Stimulated activated CD8-positive, alpha-beta memory T cell treated with anti-CD3 and anti-CD28 coated beads, Interleukin-12 subunit alpha, Interleukin-12 subunit beta, amount 100 ng/mL, for 24 hours (primary cell): ENCODE results near the gene PYROXD2.

Experiments
- DNase-seq: peaks from one replicate; pipeline ENCODE4 v3.0.0-alpha.2; 2020; ENCODE audit errors: extremely low read depth

PYROXD2 gene

GRCh38 chr10:98414932-98415730, at the start of gene PYROXD2:
Gene PYROXD2 (minus strand): TSS chr10:98415182. CDS start chr10:98415135, 47 bp downstream.
- no peak for DNase-seq

- no peak for DNase-seq
These were observed 49.2 kb upstream of the PYROXD2 start for GRCh38 chr10:98463976-98464754.

DNA sequence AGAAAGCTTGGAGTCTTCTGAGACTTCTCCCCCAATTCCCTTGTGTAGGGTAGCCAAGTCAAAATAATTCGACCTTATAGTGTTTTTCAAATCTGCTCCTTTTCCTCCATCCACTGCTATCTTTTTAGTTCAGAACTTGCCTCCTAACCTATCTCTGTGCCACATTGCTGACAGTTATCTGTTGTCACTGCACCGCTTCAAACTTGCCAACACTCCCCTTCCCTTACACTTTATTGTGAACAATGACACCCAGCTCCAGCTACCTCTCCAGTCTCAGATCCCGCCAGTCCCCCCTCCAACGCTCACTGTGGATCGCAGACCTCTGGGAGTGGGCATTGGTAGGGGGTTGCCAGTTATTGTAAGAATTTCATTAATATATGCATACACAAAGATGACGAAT, 48.0 kb upstream of the PYROXD2 start:
- no peak for DNase-seq

DNA sequence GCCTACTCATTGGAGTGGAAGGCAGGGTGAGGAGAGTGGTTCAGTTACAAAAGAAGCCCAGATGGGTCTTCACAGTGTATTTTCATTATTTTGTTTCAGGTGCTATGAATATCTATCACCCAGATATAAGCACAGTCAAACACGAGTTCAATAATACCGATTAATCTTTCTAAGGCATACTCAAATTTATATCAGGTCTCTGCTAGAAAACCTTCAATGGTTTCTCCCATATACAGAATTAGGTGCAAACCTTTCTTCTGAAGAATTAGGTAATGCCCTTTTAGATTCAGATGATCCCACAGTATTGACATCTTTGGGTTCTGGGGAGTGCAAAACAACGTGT, 46.5 kb upstream of the PYROXD2 start:
- DNase-seq = no peak

- DNase-seq = no peak
These were observed 46.0 kb upstream of the PYROXD2 start for GRCh38 chr10:98460837-98461499.

DNA sequence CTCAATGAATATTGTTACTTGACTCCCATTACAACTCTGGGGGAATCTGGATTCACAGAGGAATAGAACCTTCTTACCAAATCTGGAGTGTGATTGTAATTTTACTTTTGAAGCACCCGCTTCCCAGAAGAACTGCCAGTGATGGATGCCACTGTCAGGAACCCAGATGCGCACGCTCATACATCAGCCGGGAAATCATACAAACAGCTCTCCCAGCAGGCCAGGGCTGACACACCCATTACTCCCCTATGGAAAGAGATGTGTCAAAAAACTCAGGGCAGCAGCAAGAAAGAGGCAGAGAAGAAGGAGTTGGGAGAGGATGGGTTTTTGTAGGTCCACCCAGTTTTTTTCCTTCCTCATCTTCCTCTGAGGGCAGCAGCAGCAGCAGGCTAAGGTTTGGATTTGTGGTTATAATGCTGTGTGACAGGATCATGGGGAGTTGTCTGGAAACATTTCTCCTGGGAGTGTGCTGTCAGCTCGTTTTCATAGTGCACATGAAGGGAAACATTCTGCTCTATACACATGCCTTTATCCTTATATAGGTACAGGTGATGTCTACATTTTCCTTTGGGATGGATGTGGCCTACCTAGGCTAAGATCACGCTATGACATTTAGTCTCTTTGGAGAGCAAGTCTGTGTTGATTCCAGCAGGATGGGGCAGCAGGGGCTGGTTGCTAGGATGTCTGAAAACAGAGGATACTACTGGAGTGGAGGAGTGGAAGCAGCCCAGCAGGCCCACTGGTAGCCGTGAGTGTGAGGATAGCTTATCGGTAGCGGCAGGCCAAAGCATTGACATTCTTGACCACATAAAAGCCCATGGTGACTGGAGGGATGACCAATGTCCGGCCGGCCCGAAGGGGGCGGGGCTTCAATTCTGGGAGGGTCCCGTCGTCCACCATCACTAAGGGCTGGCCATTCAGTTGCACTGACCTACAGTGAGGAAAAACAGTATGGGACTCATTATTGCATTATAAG, 44.1 kb upstream of the PYROXD2 start:
- no peak for DNase-seq

GRCh38 chr10:98457721-98458120, 42.7 kb upstream of the PYROXD2 start:
- no peak for DNase-seq

GRCh38 chr10:98456686-98457482, 41.9 kb upstream of the PYROXD2 start:
- no peak for DNase-seq

DNA sequence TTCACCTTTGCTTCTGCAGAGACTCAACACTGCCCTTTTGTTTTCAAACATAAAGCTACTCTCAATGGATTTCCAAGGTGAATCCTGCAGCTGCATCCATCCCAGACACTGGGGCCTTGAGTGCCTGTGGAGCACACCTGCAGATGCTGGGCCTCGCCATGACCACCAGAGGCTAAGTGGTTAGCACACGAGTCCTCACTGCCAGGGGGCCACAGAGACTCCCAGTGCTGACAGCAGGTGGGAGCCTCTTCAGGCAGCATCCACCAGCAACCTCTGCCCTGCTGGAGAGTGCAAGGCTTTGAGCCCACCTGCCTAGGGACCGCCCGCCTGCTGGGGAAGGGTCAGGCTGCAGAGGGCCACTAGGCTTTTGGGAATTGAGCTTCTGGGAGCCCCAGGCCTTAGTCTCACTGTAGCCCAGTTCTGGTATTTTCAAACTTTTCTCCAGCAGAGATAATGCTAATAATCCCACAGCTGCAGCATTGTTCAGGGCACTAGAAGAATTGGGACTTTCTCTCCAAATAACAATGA, 41.1 kb upstream of the PYROXD2 start:
- DNase-seq = no peak

- DNase-seq = no peak
These were observed 38.7 kb upstream of the PYROXD2 start for GRCh38 chr10:98453729-98454128.

DNA sequence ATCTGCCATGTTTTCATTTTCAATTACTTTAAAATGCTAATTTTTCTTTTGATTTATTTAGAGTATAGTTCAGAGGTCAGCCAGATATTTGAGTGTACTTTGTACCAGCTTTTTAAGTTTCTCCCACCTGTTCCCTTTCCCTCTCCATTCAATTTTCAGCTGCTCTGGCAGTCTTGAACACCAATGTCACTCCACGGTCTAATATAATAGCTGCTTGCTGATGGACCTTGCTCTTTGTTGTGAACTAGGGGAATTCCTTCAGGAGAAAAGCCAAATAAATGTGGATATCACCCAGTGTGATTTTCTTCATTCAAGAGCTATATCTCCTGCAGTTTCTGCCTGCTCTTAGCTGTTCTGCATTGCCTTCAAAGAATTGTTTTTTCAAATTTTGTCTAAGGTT, 35.6 kb upstream of the PYROXD2 start:
- DNase-seq = no peak

- DNase-seq = no peak
These were observed 34.3 kb upstream of the PYROXD2 start for GRCh38 chr10:98449287-98449686.

GRCh38 chr10:98446661-98447221, 31.8 kb upstream of the PYROXD2 start, which contains the start of gene HPS1:
Gene HPS1 (minus strand): TSS chr10:98446935. CDS start chr10:98443240, 3,695 bp downstream.
- DNase-seq = peak; percentile 57

DNA sequence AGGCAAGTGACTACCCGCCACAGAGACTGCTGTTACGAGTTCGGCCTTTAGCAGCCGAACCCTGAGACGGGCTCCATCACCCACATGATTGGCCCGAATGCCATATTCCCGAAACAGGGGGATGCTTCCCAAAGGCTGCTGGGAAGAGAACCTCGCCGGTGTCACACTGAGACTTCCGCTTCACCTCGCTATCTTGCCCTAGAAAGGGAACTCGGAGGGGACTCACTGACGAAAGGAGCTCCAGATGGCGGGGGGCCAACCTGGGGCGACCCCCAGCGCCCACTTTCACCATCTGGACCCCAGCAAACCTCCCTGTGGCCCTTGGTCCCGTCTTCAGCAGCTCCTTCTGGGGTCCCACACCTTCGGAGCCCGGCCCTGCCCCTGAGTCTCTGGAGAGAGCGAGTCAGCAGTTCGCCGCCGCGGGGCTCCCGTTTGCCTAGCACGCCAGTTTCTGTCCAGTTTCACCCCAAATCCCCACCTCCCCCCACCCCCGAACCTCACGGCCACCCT, 31.2 kb upstream of the PYROXD2 start:
- DNase-seq = no peak

- no peak for DNase-seq
These were observed 30.3 kb upstream of the PYROXD2 start for GRCh38 chr10:98445200-98445812.

GRCh38 chr10:98444314-98445006, 29.5 kb upstream of the PYROXD2 start:
- DNase-seq = no peak

GRCh38 chr10:98438715-98439114, 23.7 kb upstream of the PYROXD2 start:
- DNase-seq = no peak

- DNase-seq = no peak
These were observed 21.7 kb upstream of the PYROXD2 start for GRCh38 chr10:98436704-98437103.

DNA sequence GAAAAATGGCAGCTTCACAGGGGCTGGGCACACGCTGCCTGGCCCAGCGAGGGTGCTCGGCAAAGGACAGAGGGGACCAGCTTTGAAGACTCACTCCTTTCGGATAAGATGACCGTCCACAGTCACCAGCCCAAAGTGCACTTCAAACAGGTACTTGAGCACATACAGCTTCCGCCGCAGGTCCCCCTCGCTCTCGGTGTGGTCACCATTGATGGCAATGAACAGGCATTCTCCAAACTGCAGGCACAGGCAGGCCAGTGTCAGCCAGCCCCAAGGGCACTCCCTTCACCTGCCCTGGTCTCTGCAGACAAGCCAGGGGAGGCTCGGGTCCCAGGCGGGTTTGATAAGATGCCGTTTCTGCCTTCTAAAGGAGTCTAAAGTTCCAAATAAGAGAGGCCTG, 20.2 kb upstream of the PYROXD2 start:
- no peak for DNase-seq
